SK-N-SH treated with all-trans-retinoic acid at 6 μM for 48 hours (cell line): ENCODE measurements around the gene COL9A3.

ENCODE experiments used
- ARNTL ChIP-seq: fragments of 450-650 bp; formaldehyde crosslinking; IDR thresholded peaks from 2 replicates; pipeline ENCODE4 v1.5.0; 2020; ENCODE audit warnings: low read depth, mild to moderate bottlenecking, moderate library complexity, borderline replicate concordance
- ZFP30 ChIP-seq: fragments of 450-650 bp; formaldehyde crosslinking; IDR thresholded peaks from 2 replicates; pipeline ENCODE4 v1.5.0; 2022; ENCODE audit warnings: mild to moderate bottlenecking, moderate library complexity
- ZNF70 ChIP-seq: fragments of 450-650 bp; formaldehyde crosslinking; IDR thresholded peaks from 2 replicates; pipeline ENCODE4 v1.5.0; 2020; ENCODE audit warnings: mild to moderate bottlenecking, moderate library complexity
- ZNF8 ChIP-seq: fragments of 450-650 bp; formaldehyde crosslinking; IDR thresholded peaks from 2 replicates; pipeline ENCODE4 v1.5.0; 2020; ENCODE audit warnings: mild to moderate bottlenecking, moderate library complexity

DNA sequence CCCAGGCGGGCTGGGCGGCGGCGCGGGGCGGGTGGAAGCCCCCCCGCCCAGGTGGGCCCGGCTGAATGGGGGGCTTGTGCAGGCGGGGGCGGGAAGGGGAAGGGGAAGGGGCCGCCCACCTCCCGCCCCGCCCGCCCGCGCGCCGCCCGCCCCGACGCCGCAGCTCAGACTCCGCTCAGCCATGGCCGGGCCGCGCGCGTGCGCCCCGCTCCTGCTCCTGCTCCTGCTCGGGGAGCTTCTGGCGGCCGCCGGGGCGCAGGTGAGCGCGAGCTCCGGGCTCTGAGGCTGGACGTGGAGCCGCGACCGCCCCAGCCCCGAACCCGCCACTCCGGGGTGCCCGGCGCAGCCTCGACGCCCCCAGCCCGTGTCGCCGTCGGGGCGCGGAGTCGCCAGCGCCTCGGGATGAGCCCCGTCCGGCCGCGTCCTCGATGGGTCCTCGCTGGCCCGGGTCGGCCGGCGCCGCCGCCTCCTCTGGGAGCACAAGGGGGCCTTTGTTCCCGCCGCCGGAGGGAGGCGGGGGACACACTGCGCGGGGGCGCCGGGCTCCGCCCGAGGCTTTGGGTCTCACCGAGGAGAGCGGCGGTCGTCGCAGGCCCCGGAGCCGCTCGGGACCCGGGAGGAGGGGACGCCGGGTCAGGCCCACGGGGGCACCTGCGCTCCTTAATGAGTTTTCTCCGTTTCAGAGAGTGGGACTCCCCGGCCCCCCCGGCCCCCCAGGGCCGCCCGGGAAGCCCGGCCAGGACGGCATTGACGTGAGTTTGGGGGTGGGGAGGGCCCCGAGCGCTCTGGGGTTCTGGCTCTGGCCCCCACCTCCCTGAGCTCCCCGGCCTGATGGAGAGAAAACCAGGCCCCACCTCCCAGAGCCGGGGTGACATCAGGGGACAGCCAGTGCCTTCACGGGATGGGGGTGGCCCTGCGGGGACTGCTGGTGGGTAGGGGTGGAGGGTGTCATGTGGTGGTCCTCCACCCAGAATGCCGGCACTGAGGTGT lies at the start of gene COL9A3:
- TF ChIP-seq ARNTL (CRISPR knock-in tag) (no peak), ZFP30 (no peak), ZNF8 (CRISPR knock-in tag) (no peak), ZNF70 (CRISPR knock-in tag) (no peak)
